Caco-2 (cell line): Measurements from ENCODE around the gene TEAD1. TPM values are rescaled to one million over a fixed set of nuclear protein-coding genes. Genes with fewer than 3 reads are reported as not detected.

Source experiments
- BruUV-seq: library from RNA; stranded (reverse); fragments of 400-500 nt; replicated peaks from 2 replicates; lab custom pipeline; 2021; lab: Mats Ljungman, UMichigan
- CTCF ChIA-PET: fragments of 300-600 bp; sonication (Branson Sonifier 250); formaldehyde crosslinking; loops from one replicate; lab custom pipeline; 2022; ENCODE audit warnings: antibody characterized with exemption; lab: Charles Lee
- POLR2A ChIA-PET: fragments of 300-600 bp; sonication (Branson Sonifier 250); formaldehyde crosslinking; loops from one replicate; lab custom pipeline; 2022; ENCODE audit warnings: antibody characterized with exemption; lab: Charles Lee
- DNase-seq, 2 experiments: peaks; one replicate each; pipeline versions ENCODE4 v3.0.0 to v3.0.0-alpha.2; 2020 to 2022
- H3K27me3 ChIP-seq: replicated peaks from 2 replicates; pipeline ENCODE4 v1.6.0; 2011; ENCODE audit warnings: low read length; ENCODE audit not compliant: control insufficient read depth, insufficient read depth
- H3K36me3 ChIP-seq: 2 replicates; pipeline ENCODE4 v1.5.1; 2011; ENCODE audit warnings: low read length; ENCODE audit not compliant: control insufficient read depth, insufficient read depth
- H3K4me1 ChIP-seq: fragments of 250-450 bp; sonication (Bioruptor Pico); 2 replicates; pipeline ENCODE4 v1.5.1; 2020; ENCODE audit warnings: mild to moderate bottlenecking
- H3K4me3 ChIP-seq: 2 replicates; pipeline ENCODE4 v1.5.1; 2011; ENCODE audit warnings: low read depth, mild to moderate bottlenecking, control low read depth, low read length
- H3K9me3 ChIP-seq: fragments of 250-450 bp; sonication (Bioruptor Pico); 2 replicates; pipeline ENCODE4 v1.5.1; 2020; ENCODE audit warnings: mild to moderate bottlenecking, moderate library complexity
- H3K27ac Mint-ChIP-seq: one replicate; pipeline ENCODE4 v1.8.0; 2022; ENCODE audit warnings: mixed read lengths; ENCODE audit not compliant: unreplicated experiment
- H3K27me3 Mint-ChIP-seq: one replicate; pipeline ENCODE4 v1.8.0; 2022; ENCODE audit warnings: mixed read lengths; ENCODE audit not compliant: insufficient read depth, unreplicated experiment
- H3K36me3 Mint-ChIP-seq: one replicate; pipeline ENCODE4 v1.8.0; 2022; ENCODE audit warnings: mild to moderate bottlenecking, mixed read lengths; ENCODE audit not compliant: insufficient read depth, unreplicated experiment
- H3K4me1 Mint-ChIP-seq: one replicate; pipeline ENCODE4 v1.8.0; 2022; ENCODE audit warnings: low read depth, mixed read lengths; ENCODE audit not compliant: unreplicated experiment
- H3K4me3 Mint-ChIP-seq: one replicate; pipeline ENCODE4 v1.8.0; 2022; ENCODE audit warnings: mild to moderate bottlenecking, moderate library complexity, mixed read lengths; ENCODE audit not compliant: unreplicated experiment
- H3K9me3 Mint-ChIP-seq: one replicate; pipeline ENCODE4 v1.8.0; 2022; ENCODE audit warnings: mixed read lengths; ENCODE audit not compliant: unreplicated experiment
- CTCF ChIP-seq, 2 experiments: fragments of 200-600 bp in 1 of 2; IDR thresholded peaks; 1 replicate in 1 of 2; 2 replicates in 1 of 2; pipeline versions ENCODE4 v1.5.1 to v1.8.0; 2011 to 2022; ENCODE audit warnings: antibody characterized with exemption in 1 of 2, control low read depth in 1 of 2, inconsistent platforms in 1 of 2, low read depth in 1 of 2, low read length in 1 of 2, mild to moderate bottlenecking in 1 of 2, moderate library complexity in 1 of 2; ENCODE audit not compliant: insufficient read depth in 1 of 2, severe bottlenecking in 1 of 2, unreplicated experiment in 1 of 2
- intact Hi-C: fragments of 100-400 bp; cut with micrococcal nuclease; formaldehyde crosslinking; loops from one replicate; pipeline ENCODE4 v1.10.0; 2022; ENCODE audit not compliant: unreplicated experiment
- total RNA-seq: library from RNA; stranded (reverse); gene quantifications from 2 replicates; pipeline ENCODE4 v1.2.3, GENCODE V29; 2022

The TEAD1 gene
- total RNA-seq, 1 experiment from 2014 or later, result 144 TPM

- H3K9me3 Mint-ChIP-seq, result no peaks in the 10 kb centered on the region
- 0 out of 2 replicates have a peak, but pooled peaks cover 3% of the 10 kb centered on the region for H3K4me1 ChIP-seq
- ChIA-PET POLR2A (no interaction called here), CTCF (no interaction called here)
- no peaks in the 10 kb centered on the region for H3K27me3 Mint-ChIP-seq
- H3K4me1 Mint-ChIP-seq, result no peaks in the 10 kb centered on the region
- no peak for DNase-seq
- intact Hi-C loops, result no loop called here
- H3K36me3 ChIP-seq, result no peaks in the 10 kb centered on the region
- no TSS peak for BruUV-seq
- H3K36me3 Mint-ChIP-seq, result peaks cover 5% of the 10 kb centered on the region
- no peak overlapping the region for H3K27ac Mint-ChIP-seq
- no peak for TF ChIP-seq CTCF (IDR thresholded peaks at IDR 0.05; ENCODE audit: insufficient read depth in 1 of 2, low read depth in 1 of 2, low read length in 1 of 2, severe bottlenecking in 1 of 2, unreplicated experiment in 1 of 2)
- H3K9me3 ChIP-seq, result no peaks in the 10 kb centered on the region
- no peak overlapping the region for H3K4me3 ChIP-seq
- H3K27me3 ChIP-seq, result no peaks in the 10 kb centered on the region
- H3K4me3 Mint-ChIP-seq, result no peak overlapping the region
These were observed 34.8 kb upstream of the TEAD1 start for GRCh38 chr11:12639388-12639787.

- no peak for TF ChIP-seq CTCF (IDR thresholded peaks at IDR 0.05; ENCODE audit: insufficient read depth in 1 of 2, low read depth in 1 of 2, low read length in 1 of 2, severe bottlenecking in 1 of 2, unreplicated experiment in 1 of 2)
- intact Hi-C loops, result no loop called here
- BruUV-seq, result no TSS peak
- ChIA-PET POLR2A (no interaction called here), CTCF (no interaction called here)
- Histone ChIP-seq H3K4me1 (0 out of 2 replicates have a peak, but pooled peaks cover 3% of the 10 kb centered on the region), H3K36me3 (no peaks in the 10 kb centered on the region), H3K9me3 (no peaks in the 10 kb centered on the region), H3K4me3 (no peak overlapping the region), H3K27me3 (no peaks in the 10 kb centered on the region)
- no peaks in the 10 kb centered on the region for H3K27me3 Mint-ChIP-seq
- H3K4me3 Mint-ChIP-seq, result no peak overlapping the region
- no peaks in the 10 kb centered on the region for H3K9me3 Mint-ChIP-seq
- H3K4me1 Mint-ChIP-seq, result no peaks in the 10 kb centered on the region
- peaks cover 5% of the 10 kb centered on the region for H3K36me3 Mint-ChIP-seq
- H3K27ac Mint-ChIP-seq, result no peak overlapping the region
- no peak for DNase-seq
These were observed 33.9 kb upstream of the TEAD1 start for GRCh38 chr11:12640355-12640754.

- no peak for DNase-seq
- Mint-ChIP-seq H3K36me3 (peaks cover 5% of the 10 kb centered on the region), H3K4me3 (no peak overlapping the region), H3K27ac (no peak overlapping the region), H3K4me1 (no peaks in the 10 kb centered on the region), H3K9me3 (no peaks in the 10 kb centered on the region), H3K27me3 (no peaks in the 10 kb centered on the region)
- no peak for TF ChIP-seq CTCF (IDR thresholded peaks at IDR 0.05; ENCODE audit: insufficient read depth in 1 of 2, low read depth in 1 of 2, low read length in 1 of 2, severe bottlenecking in 1 of 2, unreplicated experiment in 1 of 2)
- CTCF ChIA-PET, result interaction anchor here (0.6 kb wide), 1 partner anchor 575 kb away, joined by 5 read pairs; no protein-coding TSS in a partner anchor
- no TSS peak for BruUV-seq
- Histone ChIP-seq H3K36me3 (no peaks in the 10 kb centered on the region), H3K27me3 (no peaks in the 10 kb centered on the region), H3K4me3 (no peak overlapping the region), H3K9me3 (no peaks in the 10 kb centered on the region), H3K4me1 (0 out of 2 replicates have a peak, but pooled peaks cover 3% of the 10 kb centered on the region)
- POLR2A ChIA-PET, result no interaction called here
- intact Hi-C loops, result no loop called here
These were observed 33.0 kb upstream of the TEAD1 start for GRCh38 chr11:12640926-12641849.
